ENCODE measurements around the gene PSMA7. TPM values are rescaled to one million over a fixed set of nuclear protein-coding genes. Genes with fewer than 3 reads are reported as not detected.

PSMA7 gene
- total and polyA plus RNA-seq, 4 donors, result 118 to 234 (median 191) TPM

DNA sequence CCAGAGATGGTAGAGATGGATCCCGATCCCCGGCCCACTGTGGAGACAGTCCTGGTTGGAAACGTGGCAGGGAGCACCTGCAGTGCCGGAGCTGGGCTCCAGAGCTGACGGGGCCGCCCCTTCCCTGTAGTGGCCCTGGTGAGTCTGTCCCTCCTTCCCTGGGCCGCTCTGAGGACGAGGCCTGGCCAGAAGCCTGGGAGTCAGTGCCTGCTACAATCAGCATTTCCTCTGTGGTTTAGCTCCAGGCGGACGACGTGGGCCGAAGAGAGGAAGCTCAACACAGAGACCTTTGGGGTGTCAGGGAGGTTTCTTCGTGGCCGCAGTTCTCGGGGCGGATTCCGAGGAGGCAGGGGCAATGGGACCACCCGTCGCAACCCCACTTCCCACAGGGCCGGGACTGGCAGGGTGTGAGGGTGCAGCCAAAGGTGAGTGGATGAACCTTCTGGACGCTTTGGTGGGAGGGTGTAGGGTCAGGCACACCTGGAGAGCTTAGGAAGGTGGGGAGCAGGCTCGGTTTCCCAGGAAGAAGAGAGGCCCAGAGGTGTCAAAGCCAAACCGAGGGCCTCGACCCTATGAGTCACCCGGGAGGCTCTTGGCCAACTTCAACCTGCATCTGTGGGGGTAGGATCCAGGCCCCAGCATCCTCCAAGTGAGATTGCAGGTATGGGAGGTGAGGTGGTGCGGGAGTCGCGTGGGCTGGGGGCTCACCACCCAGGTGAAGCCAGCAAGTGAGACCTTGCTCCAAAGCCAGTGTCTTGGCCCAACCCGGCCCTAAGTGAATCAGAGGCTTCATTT lies 9.9 kb downstream of the PSMA7 start:
- no peaks in the 10 kb centered on the region for H3K9me3 ChIP-seq (ENCODE audit: control insufficient read depth, insufficient read depth, low read length)

GRCh38 chr20:62132421-62132820 lies 10.8 kb downstream of the PSMA7 start:
- no peaks in the 10 kb centered on the region for H3K9me3 ChIP-seq (ENCODE audit: control insufficient read depth, insufficient read depth, low read length)
- DNase-seq (ENCODE audit: low read depth in 4 of 6, low spot score in 6 of 6), result no peak
- no peak overlapping the region for H3K27ac ChIP-seq (ENCODE audit: low read depth, low read length)
- 84% methylated on average over 7 of the region's 7 CpGs for WGBS (ENCODE audit: insufficient coverage)
- H3K36me3 ChIP-seq (ENCODE audit: control insufficient read depth, insufficient read depth, low read length), result peaks cover 95% of the 10 kb centered on the region
- no peak overlapping the region for H3K4me3 ChIP-seq (ENCODE audit: low read depth, low read length)
- H3K4me1 ChIP-seq (ENCODE audit: control insufficient read depth, insufficient read depth, low read length), result no peaks in the 10 kb centered on the region
- H3K27me3 ChIP-seq (ENCODE audit: control insufficient read depth, insufficient read depth, low read length), result no peaks in the 10 kb centered on the region

More for the DNA sequence above, 9.9 kb downstream of the PSMA7 start:
- Histone ChIP-seq H3K36me3 (ENCODE audit: control insufficient read depth, insufficient read depth, low read length) (peaks cover 95% of the 10 kb centered on the region), H3K27me3 (ENCODE audit: control insufficient read depth, insufficient read depth, low read length) (no peaks in the 10 kb centered on the region), H3K4me1 (ENCODE audit: control insufficient read depth, insufficient read depth, low read length) (no peaks in the 10 kb centered on the region), H3K27ac (ENCODE audit: low read depth, low read length) (no peak overlapping the region), H3K4me3 (ENCODE audit: low read depth, low read length) (no peak overlapping the region)
- no peak for DNase-seq (ENCODE audit: low read depth in 4 of 6, low spot score in 6 of 6)
- WGBS (ENCODE audit: insufficient coverage), result 86% methylated on average over 27 of the region's 29 CpGs

- WGBS (ENCODE audit: insufficient coverage), result 90% methylated on average over 25 of the region's 25 CpGs
These were observed 11.5 kb downstream of the PSMA7 start for GRCh38 chr20:62131560-62132320.

GRCh38 chr20:62129731-62130531 lies 13.3 kb downstream of the PSMA7 start:
- H3K4me1 ChIP-seq (ENCODE audit: control insufficient read depth, insufficient read depth, low read length), result no peaks in the 10 kb centered on the region
- H3K27ac ChIP-seq (ENCODE audit: low read depth, low read length), result no peak overlapping the region
- no peak overlapping the region for H3K4me3 ChIP-seq (ENCODE audit: low read depth, low read length)
- DNase-seq (ENCODE audit: low read depth in 4 of 6, low spot score in 6 of 6), result no peak
- no peaks in the 10 kb centered on the region for H3K9me3 ChIP-seq (ENCODE audit: control insufficient read depth, insufficient read depth, low read length)
- no peaks in the 10 kb centered on the region for H3K27me3 ChIP-seq (ENCODE audit: control insufficient read depth, insufficient read depth, low read length)
- peaks cover 98% of the 10 kb centered on the region for H3K36me3 ChIP-seq (ENCODE audit: control insufficient read depth, insufficient read depth, low read length)
- 95% methylated on average over 15 of the region's 20 CpGs for WGBS (ENCODE audit: insufficient coverage)

More at GRCh38 chr20:62131560-62132320, 11.5 kb downstream of the PSMA7 start:
- Histone ChIP-seq H3K27me3 (ENCODE audit: control insufficient read depth, insufficient read depth, low read length) (no peaks in the 10 kb centered on the region), H3K27ac (ENCODE audit: low read depth, low read length) (no peak overlapping the region), H3K4me3 (ENCODE audit: low read depth, low read length) (no peak overlapping the region), H3K4me1 (ENCODE audit: control insufficient read depth, insufficient read depth, low read length) (no peaks in the 10 kb centered on the region), H3K9me3 (ENCODE audit: control insufficient read depth, insufficient read depth, low read length) (no peaks in the 10 kb centered on the region), H3K36me3 (ENCODE audit: control insufficient read depth, insufficient read depth, low read length) (peaks cover 94% of the 10 kb centered on the region)
- no peak for DNase-seq (ENCODE audit: low read depth in 4 of 6, low spot score in 6 of 6)

DNA sequence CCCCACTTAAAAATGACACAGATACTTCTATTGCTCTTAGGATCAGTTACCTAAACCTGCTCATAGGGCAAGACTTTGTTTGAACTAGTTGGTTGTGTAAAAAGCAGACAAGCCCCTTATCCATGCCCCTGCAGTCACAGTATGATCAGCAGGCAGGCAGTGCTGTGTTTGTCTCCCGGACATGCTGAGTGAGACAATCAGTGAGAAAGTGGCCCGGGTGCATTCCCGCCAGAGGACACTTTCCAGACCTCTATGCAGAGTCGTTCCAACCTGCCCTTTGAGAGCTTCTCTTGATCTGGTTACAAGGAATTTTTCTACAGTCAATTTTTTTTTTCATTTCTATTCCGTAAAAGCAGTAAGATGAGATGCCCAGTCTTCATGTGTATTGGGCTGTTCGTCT lies 14.7 kb downstream of the PSMA7 start:
- no peaks in the 10 kb centered on the region for H3K9me3 ChIP-seq (ENCODE audit: control insufficient read depth, insufficient read depth, low read length)
- no peak for DNase-seq (ENCODE audit: low read depth in 4 of 6, low spot score in 6 of 6)
- 89% methylated on average over 3 of the region's 6 CpGs for WGBS (ENCODE audit: insufficient coverage)
- H3K4me1 ChIP-seq (ENCODE audit: control insufficient read depth, insufficient read depth, low read length), result peaks cover 13% of the 10 kb centered on the region
- peaks cover 91% of the 10 kb centered on the region for H3K36me3 ChIP-seq (ENCODE audit: control insufficient read depth, insufficient read depth, low read length)
- no peaks in the 10 kb centered on the region for H3K27me3 ChIP-seq (ENCODE audit: control insufficient read depth, insufficient read depth, low read length)
- H3K27ac ChIP-seq (ENCODE audit: low read depth, low read length), result no peak overlapping the region
- no peak overlapping the region for H3K4me3 ChIP-seq (ENCODE audit: low read depth, low read length)

- Histone ChIP-seq H3K27ac (ENCODE audit: low read depth, low read length) (no peak overlapping the region), H3K4me1 (ENCODE audit: control insufficient read depth, insufficient read depth, low read length) (peaks cover 18% of the 10 kb centered on the region), H3K27me3 (ENCODE audit: control insufficient read depth, insufficient read depth, low read length) (no peaks in the 10 kb centered on the region), H3K4me3 (ENCODE audit: low read depth, low read length) (no peak overlapping the region), H3K9me3 (ENCODE audit: control insufficient read depth, insufficient read depth, low read length) (no peaks in the 10 kb centered on the region), H3K36me3 (ENCODE audit: control insufficient read depth, insufficient read depth, low read length) (peaks cover 84% of the 10 kb centered on the region)
- DNase-seq (ENCODE audit: low read depth in 4 of 6, low spot score in 6 of 6), result no peak
- WGBS (ENCODE audit: insufficient coverage), result 89% methylated on average over 3 of the region's 6 CpGs
These were observed 15.4 kb downstream of the PSMA7 start for GRCh38 chr20:62127799-62128198.

DNA sequence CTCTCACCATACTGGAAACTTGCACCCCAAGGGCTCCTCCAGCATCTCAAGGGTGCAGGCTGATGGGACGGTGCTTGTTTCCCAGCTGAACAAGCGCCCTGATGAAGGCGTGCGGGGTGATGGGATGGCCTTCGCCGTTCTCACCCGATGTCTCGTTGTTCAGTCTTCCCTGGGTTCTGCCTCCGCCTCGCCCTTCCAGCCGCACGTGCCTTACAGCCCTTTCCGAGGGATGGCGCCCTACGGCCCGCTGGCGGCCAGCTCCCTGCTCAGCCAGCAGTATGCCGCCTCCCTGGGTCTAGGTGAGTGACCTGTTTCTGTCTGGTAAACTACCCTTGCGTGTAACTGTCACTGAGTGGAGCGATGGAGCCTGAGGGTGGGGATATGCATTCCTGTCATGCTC lies 17.1 kb downstream of the PSMA7 start:
- Histone ChIP-seq H3K4me1 (ENCODE audit: control insufficient read depth, insufficient read depth, low read length) (peaks cover 20% of the 10 kb centered on the region), H3K36me3 (ENCODE audit: control insufficient read depth, insufficient read depth, low read length) (peaks cover 68% of the 10 kb centered on the region), H3K9me3 (ENCODE audit: control insufficient read depth, insufficient read depth, low read length) (no peaks in the 10 kb centered on the region), H3K27me3 (ENCODE audit: control insufficient read depth, insufficient read depth, low read length) (no peaks in the 10 kb centered on the region), H3K27ac (ENCODE audit: low read depth, low read length) (no peak overlapping the region), H3K4me3 (ENCODE audit: low read depth, low read length) (no peak overlapping the region)
- WGBS (ENCODE audit: insufficient coverage), result 94% methylated on average over 17 of the region's 20 CpGs
- DNase-seq (ENCODE audit: low read depth in 4 of 6, low spot score in 6 of 6), result no peak

DNA sequence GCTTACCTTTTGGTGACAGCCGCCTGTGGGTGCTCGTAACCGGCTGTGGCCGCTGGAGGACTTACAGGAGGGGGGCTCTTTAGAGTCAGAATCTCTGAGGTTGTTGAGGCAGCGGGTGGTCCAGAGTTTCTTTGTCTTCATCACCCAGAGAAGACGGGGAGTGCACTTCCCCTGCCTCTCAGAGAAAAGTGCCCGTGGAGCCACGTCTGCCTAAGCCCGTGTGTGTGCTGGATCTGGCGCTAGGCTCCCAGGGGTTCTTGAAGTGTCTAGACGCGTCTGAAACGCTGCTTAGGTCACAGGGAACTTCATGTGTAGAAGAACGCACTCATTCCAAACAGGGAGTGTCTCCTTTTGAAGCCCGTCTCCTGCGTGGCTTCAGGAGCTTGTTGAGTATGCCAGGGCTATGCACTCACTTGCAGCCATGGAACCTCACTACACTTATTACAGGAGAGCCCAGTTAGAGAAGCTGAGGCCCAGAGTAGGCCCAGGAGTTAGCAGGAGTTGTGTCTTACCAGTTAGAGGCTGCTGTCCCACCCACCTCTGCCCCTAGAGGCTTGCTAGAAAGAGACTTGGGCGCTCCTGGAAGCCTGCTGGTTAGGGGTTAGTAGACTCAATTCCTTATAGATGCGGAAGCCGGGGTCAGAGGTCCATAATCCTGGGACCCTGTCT lies 19.6 kb downstream of the PSMA7 start:
- peaks cover 42% of the 10 kb centered on the region for H3K36me3 ChIP-seq (ENCODE audit: control insufficient read depth, insufficient read depth, low read length)
- H3K4me1 ChIP-seq (ENCODE audit: control insufficient read depth, insufficient read depth, low read length), result peaks cover 24% of the 10 kb centered on the region
- 11% methylated on average over 17 of the region's 19 CpGs for WGBS (ENCODE audit: insufficient coverage)
- DNase-seq (ENCODE audit: low read depth in 4 of 6, low spot score in 6 of 6), result peak in 1 of 6 donors; percentile 22
- no peaks in the 10 kb centered on the region for H3K9me3 ChIP-seq (ENCODE audit: control insufficient read depth, insufficient read depth, low read length)
- H3K27ac ChIP-seq (ENCODE audit: low read depth, low read length), result peak overlapping the region; percentile 33
- H3K4me3 ChIP-seq (ENCODE audit: low read depth, low read length), result peak overlapping the region; percentile 50
- H3K27me3 ChIP-seq (ENCODE audit: control insufficient read depth, insufficient read depth, low read length), result no peaks in the 10 kb centered on the region
